ENCODE measurements around the gene THSD4.

Gene THSD4

GRCh38 chr15:71781965-71782265, 666.6 kb downstream of the THSD4 start:
- no peak overlapping the region for H3K4me3 ChIP-seq (ENCODE audit: insufficient read length, low read depth)

DNA sequence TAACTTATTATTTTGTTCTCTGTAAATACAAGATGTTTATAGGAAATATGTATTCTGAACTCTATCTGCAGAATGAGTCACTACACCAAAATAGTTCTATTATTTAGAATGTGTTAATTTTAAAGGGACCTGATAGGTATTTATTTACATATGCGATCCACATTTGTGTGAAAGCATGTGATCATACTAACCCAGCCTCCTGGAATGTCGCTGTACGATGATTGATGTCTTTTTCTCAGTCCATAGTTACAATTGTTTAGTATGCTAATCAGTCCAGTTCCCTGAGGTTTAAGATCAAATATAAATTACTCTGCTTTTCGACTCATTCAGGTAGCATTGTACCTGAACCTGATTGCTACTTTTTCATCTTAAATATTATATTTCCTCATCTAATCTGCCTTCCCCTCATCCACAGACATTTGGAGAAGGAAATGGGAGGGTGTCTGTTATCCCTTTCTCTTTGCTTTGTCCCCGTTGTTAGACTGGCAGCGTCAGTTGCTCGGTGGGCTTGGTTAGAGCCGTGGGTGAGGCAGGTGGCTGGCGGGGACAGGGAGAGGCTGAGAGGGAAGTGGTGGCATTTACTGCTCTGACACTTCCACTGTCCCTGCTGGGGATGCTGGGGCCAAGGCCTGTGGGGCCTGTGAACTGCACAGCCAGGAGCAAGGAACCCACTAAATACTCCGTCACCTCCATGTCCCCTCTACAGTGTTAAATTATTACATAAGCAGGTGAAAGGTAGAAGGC, 667.3 kb downstream of the THSD4 start:
- H3K27me3 ChIP-seq (ENCODE audit: insufficient read depth, insufficient read length): no peaks in the 10 kb centered on the region
- no peak for TF ChIP-seq SUZ12 (IDR thresholded peaks at IDR 0.05; ENCODE audit: extremely low read depth, insufficient read depth, insufficient read length)
- TF ChIP-seq YY1 (IDR thresholded peaks at IDR 0.05; ENCODE audit: insufficient read depth, insufficient read length): no peak
- TF ChIP-seq ZNF274 (IDR thresholded peaks at IDR 0.05; ENCODE audit: low read depth, low read length): no peak
- H3K36me3 ChIP-seq (ENCODE audit: insufficient read depth, insufficient read length, low read length): no peaks in the 10 kb centered on the region
- H3K4me3 ChIP-seq (ENCODE audit: insufficient read length, low read depth): no peak overlapping the region
- H3K4me1 ChIP-seq (ENCODE audit: insufficient read depth, insufficient read length): no peaks in the 10 kb centered on the region
- no peaks in the 10 kb centered on the region for H3K9me3 ChIP-seq (ENCODE audit: insufficient read depth, low read length)
- DNase-seq (ENCODE audit: low read depth, low spot score): no peak
- H3K9ac ChIP-seq (ENCODE audit: insufficient read length, low read depth): no peak overlapping the region

More at GRCh38 chr15:71781965-71782265, 666.6 kb downstream of the THSD4 start:
- H3K4me1 ChIP-seq (ENCODE audit: insufficient read depth, insufficient read length): no peaks in the 10 kb centered on the region
- no peaks in the 10 kb centered on the region for H3K36me3 ChIP-seq (ENCODE audit: insufficient read depth, insufficient read length, low read length)
- TF ChIP-seq YY1 (IDR thresholded peaks at IDR 0.05; ENCODE audit: insufficient read depth, insufficient read length): no peak
- no peak for TF ChIP-seq ZNF274 (IDR thresholded peaks at IDR 0.05; ENCODE audit: low read depth, low read length)
- no peak for TF ChIP-seq SUZ12 (IDR thresholded peaks at IDR 0.05; ENCODE audit: extremely low read depth, insufficient read depth, insufficient read length)
- no peaks in the 10 kb centered on the region for H3K9me3 ChIP-seq (ENCODE audit: insufficient read depth, low read length)
- no peak overlapping the region for H3K9ac ChIP-seq (ENCODE audit: insufficient read length, low read depth)
- no peaks in the 10 kb centered on the region for H3K27me3 ChIP-seq (ENCODE audit: insufficient read depth, insufficient read length)
- DNase-seq (ENCODE audit: low read depth, low spot score): no peak

GRCh38 chr15:71784719-71785118, 669.4 kb downstream of the THSD4 start:
- Histone ChIP-seq H3K9me3 (ENCODE audit: insufficient read depth, low read length) (no peaks in the 10 kb centered on the region), H3K27me3 (ENCODE audit: insufficient read depth, insufficient read length) (no peaks in the 10 kb centered on the region), H3K4me3 (ENCODE audit: insufficient read length, low read depth) (no peak overlapping the region), H3K9ac (ENCODE audit: insufficient read length, low read depth) (no peak overlapping the region), H3K4me1 (ENCODE audit: insufficient read depth, insufficient read length) (no peaks in the 10 kb centered on the region), H3K36me3 (ENCODE audit: insufficient read depth, insufficient read length, low read length) (no peaks in the 10 kb centered on the region)
- TF ChIP-seq ZNF274 (IDR thresholded peaks at IDR 0.05; ENCODE audit: low read depth, low read length) (no peak), SUZ12 (IDR thresholded peaks at IDR 0.05; ENCODE audit: extremely low read depth, insufficient read depth, insufficient read length) (no peak), YY1 (IDR thresholded peaks at IDR 0.05; ENCODE audit: insufficient read depth, insufficient read length) (no peak)
- DNase-seq (ENCODE audit: low read depth, low spot score): no peak

- H3K27me3 ChIP-seq (ENCODE audit: insufficient read depth, insufficient read length): no peaks in the 10 kb centered on the region
- H3K9ac ChIP-seq (ENCODE audit: insufficient read length, low read depth): no peak overlapping the region
- no peak for DNase-seq (ENCODE audit: low read depth, low spot score)
Measured at GRCh38 chr15:71785996-71786395, 670.7 kb downstream of the THSD4 start.

GRCh38 chr15:71786673-71787072, 671.4 kb downstream of the THSD4 start:
- Histone ChIP-seq H3K4me3 (ENCODE audit: insufficient read length, low read depth) (no peak overlapping the region), H3K27me3 (ENCODE audit: insufficient read depth, insufficient read length) (no peaks in the 10 kb centered on the region), H3K4me1 (ENCODE audit: insufficient read depth, insufficient read length) (no peaks in the 10 kb centered on the region), H3K36me3 (ENCODE audit: insufficient read depth, insufficient read length, low read length) (no peaks in the 10 kb centered on the region), H3K9me3 (ENCODE audit: insufficient read depth, low read length) (no peaks in the 10 kb centered on the region), H3K9ac (ENCODE audit: insufficient read length, low read depth) (no peak overlapping the region)
- TF ChIP-seq ZNF274 (IDR thresholded peaks at IDR 0.05; ENCODE audit: low read depth, low read length): no peak
- no peak for TF ChIP-seq SUZ12 (IDR thresholded peaks at IDR 0.05; ENCODE audit: extremely low read depth, insufficient read depth, insufficient read length)
- no peak for TF ChIP-seq YY1 (IDR thresholded peaks at IDR 0.05; ENCODE audit: insufficient read depth, insufficient read length)
- DNase-seq (ENCODE audit: low read depth, low spot score): no peak

More at GRCh38 chr15:71785996-71786395, 670.7 kb downstream of the THSD4 start:
- no peak overlapping the region for H3K4me3 ChIP-seq (ENCODE audit: insufficient read length, low read depth)
- H3K9me3 ChIP-seq (ENCODE audit: insufficient read depth, low read length): no peaks in the 10 kb centered on the region
- TF ChIP-seq ZNF274 (IDR thresholded peaks at IDR 0.05; ENCODE audit: low read depth, low read length): no peak
- no peaks in the 10 kb centered on the region for H3K36me3 ChIP-seq (ENCODE audit: insufficient read depth, insufficient read length, low read length)
- H3K4me1 ChIP-seq (ENCODE audit: insufficient read depth, insufficient read length): no peaks in the 10 kb centered on the region

DNA sequence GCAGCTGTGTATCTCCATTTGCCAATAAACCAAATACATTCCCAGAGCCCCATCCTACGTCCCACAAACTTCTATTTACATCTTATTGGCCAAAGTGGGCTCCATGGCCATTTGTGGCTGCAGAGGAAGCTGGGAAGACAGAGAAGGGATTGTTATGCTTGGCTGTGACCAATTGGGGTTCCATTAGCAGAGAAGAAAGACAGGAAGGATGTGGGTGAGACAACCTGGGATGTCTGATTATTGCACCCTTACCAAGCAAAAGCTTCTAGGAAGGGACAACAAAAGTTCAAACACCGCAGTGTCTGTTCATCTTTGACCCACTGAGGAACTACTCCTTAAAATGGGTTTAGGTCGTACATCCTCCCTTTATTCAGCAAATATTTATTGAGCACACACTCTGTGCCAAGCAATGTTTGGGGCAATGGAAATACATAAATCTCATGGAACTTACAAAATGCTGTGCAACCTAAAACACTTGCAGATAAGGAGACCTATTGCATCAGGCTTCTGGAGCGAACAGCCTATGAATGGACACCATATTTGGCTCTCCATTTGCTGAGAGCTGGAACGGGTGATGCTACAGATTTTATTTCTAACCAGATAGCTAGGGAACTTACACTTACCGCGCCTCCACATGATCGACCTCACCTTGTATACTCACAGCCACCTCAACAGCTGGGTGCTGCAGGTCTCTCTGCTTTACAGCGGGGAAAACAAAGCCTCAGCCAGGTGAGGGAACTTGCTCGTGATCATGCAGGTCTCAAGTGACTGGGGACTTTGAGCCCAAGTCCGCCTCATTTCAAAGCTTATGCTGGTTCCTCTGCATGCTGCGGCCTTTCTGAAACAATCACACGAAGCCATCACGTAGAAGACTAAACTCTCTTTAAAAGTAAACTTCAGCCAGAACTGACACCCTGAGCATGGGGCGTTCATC, 673.6 kb downstream of the THSD4 start:
- DNase-seq (ENCODE audit: low read depth, low spot score): no peak
- no peaks in the 10 kb centered on the region for H3K4me1 ChIP-seq (ENCODE audit: insufficient read depth, insufficient read length)
- no peaks in the 10 kb centered on the region for H3K9me3 ChIP-seq (ENCODE audit: insufficient read depth, low read length)

DNA sequence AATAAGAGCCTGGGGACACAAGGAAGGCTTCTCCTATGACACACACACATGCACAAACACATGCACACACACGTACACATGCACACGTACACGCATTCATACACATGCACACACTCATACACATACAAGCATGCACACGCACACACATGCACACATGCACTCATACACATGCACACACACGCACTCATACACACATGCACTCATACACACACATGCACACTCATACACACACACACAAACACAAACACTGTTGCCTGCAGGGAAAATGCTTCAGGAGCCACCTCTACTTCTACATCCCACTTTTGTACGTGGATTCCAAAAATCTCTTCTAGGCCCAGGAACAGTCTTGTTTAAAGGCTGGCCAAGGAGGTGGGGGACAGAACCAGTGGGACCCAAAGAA, 674.3 kb downstream of the THSD4 start:
- H3K4me3 ChIP-seq (ENCODE audit: insufficient read length, low read depth): no peak overlapping the region
- H3K36me3 ChIP-seq (ENCODE audit: insufficient read depth, insufficient read length, low read length): no peaks in the 10 kb centered on the region
- DNase-seq (ENCODE audit: low read depth, low spot score): no peak
- no peak for TF ChIP-seq SUZ12 (IDR thresholded peaks at IDR 0.05; ENCODE audit: extremely low read depth, insufficient read depth, insufficient read length)
- no peak for TF ChIP-seq ZNF274 (IDR thresholded peaks at IDR 0.05; ENCODE audit: low read depth, low read length)
- no peak for TF ChIP-seq YY1 (IDR thresholded peaks at IDR 0.05; ENCODE audit: insufficient read depth, insufficient read length)
- no peaks in the 10 kb centered on the region for H3K4me1 ChIP-seq (ENCODE audit: insufficient read depth, insufficient read length)
- H3K9ac ChIP-seq (ENCODE audit: insufficient read length, low read depth): no peak overlapping the region
- H3K27me3 ChIP-seq (ENCODE audit: insufficient read depth, insufficient read length): no peaks in the 10 kb centered on the region
- no peaks in the 10 kb centered on the region for H3K9me3 ChIP-seq (ENCODE audit: insufficient read depth, low read length)

More for the DNA sequence above, 673.6 kb downstream of the THSD4 start:
- TF ChIP-seq ZNF274 (IDR thresholded peaks at IDR 0.05; ENCODE audit: low read depth, low read length) (no peak), YY1 (IDR thresholded peaks at IDR 0.05; ENCODE audit: insufficient read depth, insufficient read length) (no peak), SUZ12 (IDR thresholded peaks at IDR 0.05; ENCODE audit: extremely low read depth, insufficient read depth, insufficient read length) (no peak)
- Histone ChIP-seq H3K9ac (ENCODE audit: insufficient read length, low read depth) (no peak overlapping the region), H3K36me3 (ENCODE audit: insufficient read depth, insufficient read length, low read length) (no peaks in the 10 kb centered on the region), H3K27me3 (ENCODE audit: insufficient read depth, insufficient read length) (no peaks in the 10 kb centered on the region), H3K4me3 (ENCODE audit: insufficient read length, low read depth) (no peak overlapping the region)

Data from NT2/D1 (cell line).